Measurements from ENCODE around the gene SPATA33. TPM values are rescaled to one million over a fixed set of nuclear protein-coding genes. Genes with fewer than 3 reads are reported as not detected.

Gene SPATA33
- total RNA-seq, 1 donor: 3.3 TPM

DNA sequence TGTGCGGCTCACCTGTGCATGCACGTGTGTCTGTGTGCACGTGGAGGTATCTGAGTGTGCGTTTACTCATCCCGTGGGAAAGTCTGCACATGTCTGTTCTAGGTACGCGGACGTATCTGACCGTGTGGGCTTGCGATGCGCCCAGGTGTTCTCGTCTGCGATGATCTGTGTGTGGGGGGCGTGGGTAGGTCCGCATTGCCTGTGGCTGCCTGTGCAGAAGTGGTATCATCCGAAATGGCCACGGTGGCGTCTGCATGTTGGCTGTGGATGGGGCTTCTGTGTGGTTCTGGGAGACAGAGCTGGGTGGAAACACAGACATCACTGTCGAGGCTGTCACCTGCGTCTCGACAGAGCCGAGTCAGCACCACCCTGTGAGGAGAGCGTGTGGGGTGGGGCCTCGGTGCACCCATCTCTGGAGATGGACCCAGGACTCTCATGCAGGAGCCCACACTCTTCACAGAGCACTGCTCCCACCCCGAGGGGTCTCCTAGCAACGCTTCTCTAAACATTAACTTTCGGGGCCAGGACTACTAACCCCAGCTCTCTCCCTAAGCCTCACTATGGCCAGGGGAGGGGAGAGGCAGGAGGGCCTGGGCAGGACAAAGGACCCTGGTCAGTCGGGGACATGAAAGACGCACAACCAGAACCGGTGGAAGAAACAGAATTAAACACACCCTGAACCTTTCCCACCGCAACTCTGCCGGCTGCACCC, 35.8 kb upstream of the SPATA33 start:
- Histone ChIP-seq H4K20me1 (ENCODE audit: insufficient read depth, low read length) (no peaks in the 10 kb centered on the region), H3K27ac (ENCODE audit: low read depth, low read length) (no peak overlapping the region), H3K4me1 (ENCODE audit: insufficient read depth, low read length) (peaks cover 5% of the 10 kb centered on the region), H2AFZ (ENCODE audit: low read length) (no peak overlapping the region), H3K36me3 (ENCODE audit: insufficient read depth, low read length) (no peaks in the 10 kb centered on the region), H3K79me2 (ENCODE audit: insufficient read depth, low read length) (no peaks in the 10 kb centered on the region), H3K4me2 (ENCODE audit: insufficient read depth, low read length) (no peak overlapping the region), H3K27me3 (ENCODE audit: insufficient read depth, low read length) (peaks cover 27% of the 10 kb centered on the region), H3K4me3 (ENCODE audit: insufficient read depth, low read length) (no peak overlapping the region), H3K9me3 (ENCODE audit: low read depth, low read length) (no peaks in the 10 kb centered on the region)
- TF ChIP-seq, protein P1, sequence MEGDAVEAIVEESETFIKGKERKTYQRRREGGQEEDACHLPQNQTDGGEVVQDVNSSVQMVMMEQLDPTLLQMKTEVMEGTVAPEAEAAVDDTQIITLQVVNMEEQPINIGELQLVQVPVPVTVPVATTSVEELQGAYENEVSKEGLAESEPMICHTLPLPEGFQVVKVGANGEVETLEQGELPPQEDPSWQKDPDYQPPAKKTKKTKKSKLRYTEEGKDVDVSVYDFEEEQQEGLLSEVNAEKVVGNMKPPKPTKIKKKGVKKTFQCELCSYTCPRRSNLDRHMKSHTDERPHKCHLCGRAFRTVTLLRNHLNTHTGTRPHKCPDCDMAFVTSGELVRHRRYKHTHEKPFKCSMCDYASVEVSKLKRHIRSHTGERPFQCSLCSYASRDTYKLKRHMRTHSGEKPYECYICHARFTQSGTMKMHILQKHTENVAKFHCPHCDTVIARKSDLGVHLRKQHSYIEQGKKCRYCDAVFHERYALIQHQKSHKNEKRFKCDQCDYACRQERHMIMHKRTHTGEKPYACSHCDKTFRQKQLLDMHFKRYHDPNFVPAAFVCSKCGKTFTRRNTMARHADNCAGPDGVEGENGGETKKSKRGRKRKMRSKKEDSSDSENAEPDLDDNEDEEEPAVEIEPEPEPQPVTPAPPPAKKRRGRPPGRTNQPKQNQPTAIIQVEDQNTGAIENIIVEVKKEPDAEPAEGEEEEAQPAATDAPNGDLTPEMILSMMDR (IDR thresholded peaks at IDR 0.05; ENCODE audit: extremely low read depth, low read depth, low read length): no peak
- no peak for DNase-seq (ENCODE audit: insufficient read length, low spot score, missing footprints)

GRCh38 chr16:89623511-89624261, 34.0 kb upstream of the SPATA33 start:
- TF ChIP-seq, protein P1 (IDR thresholded peaks at IDR 0.05; ENCODE audit: extremely low read depth, low read depth, low read length): no peak
- Histone ChIP-seq H2AFZ (ENCODE audit: low read length) (peak overlapping the region; percentile 58), H3K4me2 (ENCODE audit: insufficient read depth, low read length) (peak overlapping the region; percentile 37)

GRCh38 chr16:89624777-89625761, 32.6 kb upstream of the SPATA33 start:
- H3K9me3 ChIP-seq (ENCODE audit: low read depth, low read length): no peaks in the 10 kb centered on the region
- H2AFZ ChIP-seq (ENCODE audit: low read length): no peak overlapping the region
- no peak for DNase-seq (ENCODE audit: insufficient read length, low spot score, missing footprints)
- H3K36me3 ChIP-seq (ENCODE audit: insufficient read depth, low read length): no peaks in the 10 kb centered on the region
- H3K4me1 ChIP-seq (ENCODE audit: insufficient read depth, low read length): peaks cover 2% of the 10 kb centered on the region
- H3K27ac ChIP-seq (ENCODE audit: low read depth, low read length): no peak overlapping the region
- no peaks in the 10 kb centered on the region for H4K20me1 ChIP-seq (ENCODE audit: insufficient read depth, low read length)
- peaks cover 27% of the 10 kb centered on the region for H3K27me3 ChIP-seq (ENCODE audit: insufficient read depth, low read length)
- H3K79me2 ChIP-seq (ENCODE audit: insufficient read depth, low read length): no peaks in the 10 kb centered on the region
- no peak overlapping the region for H3K4me2 ChIP-seq (ENCODE audit: insufficient read depth, low read length)
- no peak overlapping the region for H3K4me3 ChIP-seq (ENCODE audit: insufficient read depth, low read length)
- TF ChIP-seq, protein P1 (IDR thresholded peaks at IDR 0.05; ENCODE audit: extremely low read depth, low read depth, low read length): no peak

More at GRCh38 chr16:89623511-89624261, 34.0 kb upstream of the SPATA33 start:
- Histone ChIP-seq H3K4me1 (ENCODE audit: insufficient read depth, low read length) (peaks cover 5% of the 10 kb centered on the region), H3K36me3 (ENCODE audit: insufficient read depth, low read length) (no peaks in the 10 kb centered on the region), H3K4me3 (ENCODE audit: insufficient read depth, low read length) (no peak overlapping the region), H3K9me3 (ENCODE audit: low read depth, low read length) (no peaks in the 10 kb centered on the region), H3K79me2 (ENCODE audit: insufficient read depth, low read length) (no peaks in the 10 kb centered on the region), H4K20me1 (ENCODE audit: insufficient read depth, low read length) (no peaks in the 10 kb centered on the region), H3K27ac (ENCODE audit: low read depth, low read length) (no peak overlapping the region), H3K27me3 (ENCODE audit: insufficient read depth, low read length) (peaks cover 27% of the 10 kb centered on the region)
- DNase-seq (ENCODE audit: insufficient read length, low spot score, missing footprints): peak; percentile 92

Data from osteoblast (primary cell).